Effector CD8-positive, alpha-beta T cell (primary cell): ENCODE results near the gene ADARB2.
"Not testable (repeated sequence)": the region's sequence is repeated elsewhere in the genome, so short reads cannot be mapped to it uniquely, and the experiment has no call there.

Experiments
- DNase-seq: peaks from one replicate; lab custom pipeline; 2025; lab: John Stamatoyannopoulos, UW

Gene ADARB2

DNA sequence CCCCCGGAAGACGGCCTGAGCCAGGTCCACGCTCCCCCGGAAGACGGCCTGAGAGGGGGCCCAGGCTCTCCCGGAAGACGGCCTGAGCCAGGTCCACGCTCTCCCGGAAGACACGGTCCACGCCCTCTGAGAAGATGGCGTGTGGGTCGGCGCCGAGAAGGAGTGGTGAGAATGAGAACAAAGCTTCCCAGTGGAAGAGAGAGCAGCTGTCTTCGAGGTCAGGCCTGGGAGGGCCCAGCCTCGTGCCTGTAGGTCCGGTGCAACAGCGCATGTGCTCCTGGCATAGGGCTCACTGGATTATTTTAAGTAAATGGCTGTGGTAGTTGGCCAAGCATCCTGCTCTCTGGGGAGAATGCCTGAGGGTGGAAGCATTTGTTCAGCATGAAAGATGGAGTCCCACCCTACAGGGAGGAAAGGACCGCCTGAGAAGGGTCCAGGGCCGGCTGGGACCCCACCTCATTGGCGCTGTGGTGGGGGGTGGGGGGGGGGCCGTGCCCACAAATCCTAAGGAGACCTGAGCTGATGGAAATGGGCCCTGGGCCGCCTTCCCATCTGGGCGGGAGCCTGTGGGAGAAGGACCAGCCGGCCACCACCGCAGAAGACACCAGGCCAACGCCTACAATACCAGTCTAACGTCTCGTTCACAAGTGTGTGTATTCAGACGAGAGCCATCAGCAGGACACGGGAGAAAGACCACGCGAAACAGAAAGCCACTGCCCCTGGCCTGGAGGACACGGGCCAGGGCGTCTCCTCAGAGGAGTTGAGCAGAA is 471.1 kb downstream of the ADARB2 start:
- no peak for DNase-seq

DNA sequence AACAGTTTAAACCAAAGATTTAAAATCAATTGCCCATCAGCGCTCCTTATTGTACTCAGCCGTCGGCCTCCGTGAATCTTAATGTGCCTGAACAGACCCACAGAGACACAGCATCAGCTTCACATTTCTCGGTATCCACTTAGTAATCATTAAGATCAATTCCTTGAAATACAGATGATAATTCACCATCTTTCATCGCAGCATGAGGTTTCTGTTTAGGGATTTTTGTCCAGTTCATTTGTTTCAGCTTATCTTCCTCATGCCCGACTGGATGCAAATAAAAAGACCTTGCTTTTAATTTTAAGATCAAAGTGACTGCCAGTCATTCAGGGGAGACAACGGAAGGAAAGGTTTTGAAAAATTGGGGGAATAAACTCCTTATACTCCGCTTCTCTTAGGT is 473.3 kb downstream of the ADARB2 start:
- no peak for DNase-seq

DNA sequence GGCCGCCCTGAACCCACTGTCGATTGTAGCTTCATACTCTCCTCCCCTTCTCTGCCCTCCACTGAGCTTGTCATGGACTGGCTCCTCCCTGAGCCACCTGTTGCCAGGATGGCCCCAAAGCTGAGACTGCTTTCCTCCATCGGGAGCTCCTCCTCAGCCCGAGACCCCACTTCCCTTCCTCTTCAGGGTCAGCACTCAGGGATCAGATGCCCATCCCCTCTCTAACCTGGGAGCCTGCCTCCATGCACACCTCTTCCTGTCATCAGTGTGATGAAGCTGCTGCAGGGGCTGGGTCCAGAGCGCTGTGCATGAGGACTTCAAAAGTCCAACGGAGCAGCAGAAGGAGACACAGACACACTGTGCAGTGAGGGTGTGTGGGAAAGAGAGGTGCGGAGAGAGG is 480.1 kb downstream of the ADARB2 start:
- DNase-seq = no peak

DNA sequence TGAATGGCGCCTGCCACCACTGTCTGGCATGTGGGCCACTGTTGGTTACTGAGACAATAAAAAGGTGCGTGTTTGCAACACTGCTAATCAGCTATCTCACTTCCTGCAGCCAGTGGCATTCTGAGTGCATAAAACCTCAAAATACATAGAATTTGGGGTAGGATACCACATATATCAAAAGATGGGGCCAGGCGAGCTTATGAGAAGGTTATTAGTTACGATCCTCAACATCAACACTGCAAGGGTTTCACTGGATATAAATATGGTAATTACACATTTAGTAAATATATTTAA is 480.9 kb downstream of the ADARB2 start:
- no peak for DNase-seq

DNA sequence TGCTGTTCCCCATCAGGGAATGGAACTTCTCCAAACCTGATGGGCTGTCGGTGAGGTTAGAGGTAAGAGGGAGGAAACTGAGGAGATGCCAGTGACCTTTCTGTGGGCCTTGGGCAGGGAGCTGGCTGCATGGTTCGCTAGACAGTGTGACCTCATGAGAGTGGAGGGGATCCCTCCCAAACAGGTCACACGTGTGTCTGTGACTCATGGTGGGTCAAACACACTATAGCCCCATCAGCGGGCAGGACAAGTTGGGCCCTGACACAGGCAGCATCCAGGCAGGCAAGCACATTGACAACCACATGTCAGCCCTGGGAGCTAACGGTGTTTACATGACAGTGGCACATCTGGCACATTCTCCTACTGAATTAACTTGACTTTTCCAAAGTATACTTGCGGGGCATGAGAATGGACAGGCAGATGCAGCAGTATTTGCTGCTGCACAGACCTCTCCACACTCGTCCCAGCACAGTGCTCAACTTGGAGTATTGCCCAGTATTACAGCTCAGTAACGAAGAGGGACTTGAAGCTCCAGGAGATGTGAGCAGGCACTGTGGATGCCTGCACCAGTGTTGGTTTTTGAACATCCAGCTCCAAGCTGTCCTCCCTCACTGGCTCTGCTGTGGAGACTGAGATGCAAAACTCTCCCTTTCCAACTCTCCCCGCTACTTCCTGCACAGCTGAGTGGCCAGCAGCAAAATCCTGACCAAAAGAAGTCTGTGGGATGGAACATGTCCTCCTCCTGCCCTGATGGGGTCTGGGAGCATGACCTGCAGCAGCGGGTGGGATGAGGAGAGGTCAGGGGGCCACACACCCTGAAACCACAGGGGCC is 481.5 kb downstream of the ADARB2 start:
- no peak for DNase-seq

DNA sequence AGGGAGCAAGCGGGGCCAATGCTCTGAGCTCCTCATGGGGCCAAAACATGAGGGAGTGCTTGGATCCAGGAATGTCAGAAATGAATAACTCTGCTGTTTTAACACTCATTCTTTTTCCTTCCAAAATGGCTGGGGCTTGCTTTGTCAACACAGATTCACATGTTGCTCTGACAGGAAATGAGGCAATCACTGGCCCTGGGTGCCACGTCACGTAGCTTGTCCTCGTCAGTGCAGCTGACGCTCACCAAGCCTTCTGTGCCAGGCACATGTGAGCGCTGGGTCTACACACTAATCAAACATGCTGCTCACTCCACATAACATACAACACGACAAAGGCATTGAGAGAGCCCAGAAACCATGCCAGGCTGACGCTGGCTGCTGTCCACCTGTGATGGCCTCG is 482.2 kb downstream of the ADARB2 start:
- no peak for DNase-seq

DNA sequence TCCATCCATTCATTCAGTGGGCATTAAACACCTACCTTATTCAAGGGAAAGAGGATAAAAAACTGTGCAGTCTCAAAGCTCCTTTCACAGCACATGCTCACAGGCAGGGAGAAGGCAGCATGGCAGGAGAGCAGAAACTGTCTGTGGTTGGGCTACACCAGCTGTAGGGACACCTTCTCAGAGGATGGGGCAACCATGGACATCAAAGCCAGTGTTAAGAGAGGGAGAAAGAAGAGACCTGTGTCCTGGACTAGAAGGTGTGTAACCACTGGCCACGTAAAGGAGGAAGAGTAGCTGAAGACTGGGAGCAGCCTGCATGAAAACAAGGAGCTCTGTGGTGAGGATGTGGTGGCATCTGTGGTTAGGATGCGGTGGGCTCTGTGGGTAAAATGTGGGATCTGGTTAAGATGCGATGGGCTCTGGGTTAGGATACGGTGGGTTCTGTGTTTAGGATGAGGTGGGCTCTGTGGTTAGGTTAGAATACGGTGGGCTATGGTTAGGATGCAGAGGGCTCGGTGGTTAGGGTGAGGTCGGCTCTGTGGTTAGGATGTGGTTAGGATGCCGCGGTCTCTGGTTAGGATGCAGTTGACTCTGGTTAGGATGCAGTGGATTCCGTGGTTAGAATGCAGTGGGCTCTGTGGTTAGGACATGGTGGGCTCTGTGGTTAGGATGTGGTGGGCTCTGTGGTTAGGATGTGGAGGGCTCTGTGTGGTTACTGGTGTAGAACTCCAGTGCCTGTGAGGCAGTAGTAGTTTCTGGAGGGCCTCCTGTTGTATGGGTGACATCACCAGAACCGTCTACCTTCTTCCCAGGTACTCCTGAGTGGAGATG is 483.6 kb downstream of the ADARB2 start:
- no peak for DNase-seq

DNA sequence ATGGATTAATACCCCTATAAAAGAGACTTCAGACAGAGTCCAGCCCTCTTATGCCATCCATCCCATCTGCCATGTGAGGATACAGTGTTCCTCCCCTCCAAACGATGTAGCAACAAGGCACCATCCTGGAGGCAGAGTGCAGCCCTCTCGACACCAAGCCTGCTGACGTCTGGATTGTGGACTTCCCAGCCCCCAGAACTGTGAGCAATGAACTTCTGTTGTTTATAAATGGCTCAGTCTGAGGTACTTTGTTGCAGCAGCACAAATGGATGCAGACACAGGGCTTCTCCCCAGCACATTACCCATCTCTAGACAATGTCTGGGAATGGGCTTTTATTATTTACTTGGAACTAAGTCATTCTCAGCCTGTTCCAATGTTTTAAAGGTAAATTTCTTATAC is 485.6 kb downstream of the ADARB2 start:
- no peak for DNase-seq

DNA sequence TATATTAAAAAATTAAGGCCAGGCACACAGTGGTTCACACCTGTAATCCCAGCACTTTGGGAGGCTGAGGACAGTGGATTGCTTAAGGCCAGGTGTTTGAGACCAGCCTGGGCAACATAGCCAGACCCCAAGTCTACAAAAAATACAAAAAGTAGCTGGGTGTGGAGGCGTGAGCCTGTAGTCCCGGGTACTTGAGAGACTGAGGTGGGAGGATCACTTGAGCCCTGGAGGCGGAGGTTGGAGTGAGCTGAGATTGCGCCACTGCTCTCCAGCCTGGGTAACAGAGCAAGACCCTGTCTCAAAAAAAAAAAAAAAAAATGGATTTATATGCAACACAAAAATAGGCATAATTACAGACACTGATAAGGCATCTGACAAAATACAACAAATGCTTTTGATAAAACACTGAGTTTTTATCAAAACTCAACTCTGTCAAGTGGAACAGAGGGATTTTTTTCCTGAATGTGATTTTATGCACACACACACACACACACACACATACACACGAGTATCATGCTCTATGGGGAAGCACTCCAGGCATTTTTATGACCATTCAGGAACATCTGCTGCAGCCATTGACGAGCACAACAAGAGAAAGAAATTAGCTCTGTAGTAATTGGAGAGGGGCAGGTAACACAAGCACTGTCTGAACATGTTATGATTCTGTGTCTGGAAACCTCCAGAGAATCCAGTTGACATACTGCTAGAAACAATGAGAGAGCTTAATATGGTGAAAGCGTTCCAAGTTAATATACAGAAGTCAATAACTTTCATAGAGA is 488.0 kb downstream of the ADARB2 start:
- DNase-seq = no peak

DNA sequence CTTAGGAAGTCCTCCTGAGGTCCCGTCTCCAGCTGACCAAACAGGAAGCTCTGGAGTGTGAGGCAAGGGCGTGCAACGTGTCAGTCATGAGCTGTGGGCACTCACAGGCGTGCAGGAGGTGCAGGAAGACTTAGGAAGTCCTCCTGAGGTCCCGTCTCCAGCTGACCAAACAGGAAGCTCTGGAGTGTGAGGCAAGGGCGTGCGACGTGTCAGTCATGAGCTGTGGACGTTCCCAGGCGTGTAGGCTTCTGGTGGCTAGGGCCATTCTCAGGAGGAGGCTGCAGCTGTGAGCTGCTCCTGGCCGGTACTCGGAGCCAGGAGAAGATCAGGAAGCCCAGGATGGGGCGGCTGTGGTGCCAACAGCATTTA is 489.1 kb downstream of the ADARB2 start:
- not testable (repeated sequence) for DNase-seq

DNA sequence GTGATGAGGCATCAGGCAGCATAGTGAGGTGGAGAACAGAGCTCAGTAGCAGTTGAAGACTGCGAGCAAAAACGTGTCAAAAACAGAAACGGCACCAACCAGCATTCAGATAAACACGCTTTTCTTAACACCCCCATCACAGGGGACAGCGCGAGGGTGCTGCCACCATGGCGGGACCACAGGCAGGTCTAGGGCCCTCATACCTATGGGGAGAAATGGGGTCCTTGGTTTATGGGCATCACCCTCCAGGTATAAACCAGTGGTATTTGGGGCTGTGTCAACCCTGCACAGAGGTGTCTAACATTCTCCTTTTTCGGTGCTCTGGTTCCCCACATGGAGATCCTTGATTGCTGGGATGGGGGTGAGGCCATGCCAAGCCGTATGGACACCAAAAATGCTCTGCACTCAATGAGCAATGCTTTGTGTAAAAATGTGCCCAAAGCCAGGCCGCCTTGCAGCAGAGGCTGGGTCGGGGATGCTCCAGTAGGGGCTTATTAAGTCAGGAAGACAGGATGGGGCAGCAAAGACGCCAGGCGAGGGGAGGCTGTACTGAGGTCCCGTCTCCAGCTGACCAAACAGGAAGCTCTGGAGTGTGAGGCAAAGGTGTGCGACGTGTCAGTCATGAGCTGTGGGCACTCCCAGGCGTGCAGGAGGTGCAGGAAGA is 489.6 kb downstream of the ADARB2 start:
- no peak for DNase-seq

DNA sequence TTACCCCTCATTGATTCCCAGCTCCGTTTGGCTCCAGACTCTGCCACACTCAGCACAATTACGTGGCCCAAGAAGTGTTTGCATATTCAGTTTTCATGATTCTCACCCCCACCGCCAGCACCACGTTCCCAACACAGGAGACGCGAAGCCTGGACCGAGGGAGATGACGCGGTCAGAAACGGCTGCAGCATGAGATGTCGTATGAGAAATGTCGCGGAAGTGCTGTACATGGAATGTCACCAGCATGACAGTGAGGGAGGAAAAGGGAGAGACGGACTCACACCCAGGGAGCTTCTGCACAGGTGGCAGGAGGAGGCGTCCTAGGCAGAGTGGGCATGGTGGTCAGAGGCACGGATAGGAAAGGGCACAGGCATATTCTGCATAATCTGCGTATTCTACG is 492.8 kb downstream of the ADARB2 start:
- no peak for DNase-seq

DNA sequence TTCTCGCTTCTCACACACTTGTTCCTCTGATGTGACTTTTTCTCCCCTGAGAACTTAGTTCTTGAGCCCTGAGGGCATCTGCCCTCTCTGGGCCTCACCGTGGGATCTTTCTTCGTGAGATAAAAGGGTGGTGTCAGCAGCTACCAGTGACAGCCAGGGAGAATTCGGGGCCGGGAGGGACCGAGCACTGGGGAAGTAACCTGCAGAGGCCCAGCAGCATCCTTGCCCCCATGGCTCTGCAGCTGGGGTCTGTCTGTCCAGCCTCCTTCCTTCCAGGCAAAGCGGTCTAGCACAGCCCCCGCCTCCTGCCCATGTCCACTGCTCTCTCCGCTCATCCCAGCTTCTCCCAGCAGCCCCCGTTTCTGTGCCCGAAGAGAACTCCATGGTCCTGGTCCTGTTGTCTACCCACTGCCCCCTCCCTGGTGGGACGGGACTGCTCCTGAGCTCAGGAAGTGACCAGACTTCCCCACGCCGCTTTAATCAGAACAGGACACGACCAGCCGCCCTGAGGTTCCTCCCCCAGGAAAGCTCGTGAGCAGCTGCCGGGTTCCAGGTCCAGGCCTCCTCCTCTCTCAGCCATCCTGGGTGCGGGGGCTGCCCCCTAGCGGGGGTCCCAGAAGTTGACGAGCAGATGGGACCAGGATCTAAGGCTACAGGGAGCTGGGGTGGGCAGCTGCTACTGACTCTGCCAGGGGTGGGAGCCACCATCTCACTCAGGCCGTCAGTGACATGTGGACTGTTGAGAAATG is 493.7 kb downstream of the ADARB2 start:
- no peak for DNase-seq

DNA sequence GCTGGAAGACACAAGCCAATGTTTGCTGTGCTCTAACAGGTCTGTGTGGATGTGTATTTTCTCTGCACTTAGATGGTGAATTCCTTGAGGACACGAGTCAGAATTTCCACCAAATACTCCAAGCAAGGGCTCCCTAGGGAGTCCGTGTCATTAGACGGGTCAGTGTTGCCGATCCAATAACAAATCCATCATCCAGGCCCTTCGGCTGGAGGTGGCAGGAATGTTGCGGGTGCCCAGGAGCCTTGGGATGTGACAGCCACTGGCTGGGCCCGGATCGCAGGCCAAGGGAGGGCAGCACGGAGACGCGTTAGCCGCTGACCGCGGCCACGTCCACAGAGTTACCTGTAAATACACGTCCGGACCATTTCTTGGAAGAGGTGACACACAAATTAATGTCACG is 494.4 kb downstream of the ADARB2 start:
- DNase-seq = no peak

DNA sequence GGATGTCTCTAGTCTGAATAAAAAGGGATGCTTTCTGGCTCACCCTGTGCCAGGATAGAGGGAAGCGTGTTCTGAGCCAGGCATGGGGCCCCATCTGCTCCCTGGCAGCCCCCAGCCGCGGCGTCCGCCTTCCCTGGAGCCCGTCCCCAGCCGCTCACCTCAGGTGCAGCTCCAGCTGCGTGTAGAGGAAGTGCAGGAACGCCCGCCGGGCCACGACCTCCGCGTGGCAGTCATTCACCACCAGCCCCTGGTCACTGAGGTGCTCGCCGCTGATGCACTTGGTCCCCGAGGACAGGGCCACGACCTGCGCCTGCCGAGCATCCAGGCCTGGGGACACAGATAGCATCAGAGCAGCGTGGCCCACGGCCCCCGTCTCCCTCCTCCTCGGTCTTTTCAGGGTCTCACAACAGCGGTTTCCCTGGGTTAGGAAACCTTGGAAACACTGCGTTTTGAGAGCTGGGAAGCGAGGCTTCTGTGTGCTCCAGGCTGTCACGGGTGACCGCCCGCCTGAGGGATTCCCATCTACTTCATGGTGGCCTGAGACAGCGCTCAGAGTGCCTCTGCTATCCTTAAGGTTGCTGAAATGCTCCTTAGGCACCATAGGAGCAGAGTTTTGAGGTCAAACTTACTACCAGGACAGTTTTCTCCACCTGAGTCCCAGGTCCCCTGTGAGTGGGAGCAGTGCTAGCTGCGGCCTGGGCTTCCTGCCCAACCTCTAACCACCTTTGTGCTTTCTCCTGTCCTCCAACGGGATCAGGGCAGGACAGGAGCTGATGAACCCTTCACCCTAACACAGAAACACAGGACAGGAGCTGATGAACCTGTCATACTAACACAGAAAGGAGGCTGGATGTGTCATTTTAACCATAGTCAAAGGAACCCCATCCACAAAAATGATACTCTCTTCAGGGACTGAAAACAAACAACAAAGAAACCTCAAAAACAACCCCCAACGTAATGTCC is 495.1 kb downstream of the ADARB2 start:
- no peak for DNase-seq

DNA sequence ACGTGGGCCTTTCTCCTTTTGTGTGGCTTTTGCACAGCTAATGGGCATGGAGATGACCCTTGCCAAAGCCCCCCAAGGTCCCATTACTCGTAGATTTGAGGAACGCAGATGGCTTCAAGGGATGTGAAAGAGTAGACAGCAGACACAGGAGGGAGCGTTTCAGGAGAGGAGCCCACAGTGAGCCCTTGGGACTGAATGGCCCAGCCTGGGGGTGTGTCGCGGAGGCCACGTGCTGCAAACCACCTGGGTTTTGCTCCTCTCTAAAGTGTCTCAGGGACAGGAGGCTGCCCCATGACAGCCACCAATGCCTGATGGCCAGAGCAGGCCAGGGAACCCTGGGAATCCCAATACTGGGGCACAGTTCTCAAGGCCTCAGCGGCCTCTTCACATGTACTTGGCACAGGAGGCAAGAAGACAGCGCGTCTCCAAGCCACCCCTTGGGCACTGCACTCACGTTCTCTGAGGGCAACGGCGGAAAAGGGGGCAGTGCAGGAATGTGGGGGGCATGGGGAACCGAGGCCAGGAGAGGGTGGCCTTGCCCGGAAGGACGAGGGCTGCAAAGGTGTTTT is 495.9 kb downstream of the ADARB2 start:
- no peak for DNase-seq

DNA sequence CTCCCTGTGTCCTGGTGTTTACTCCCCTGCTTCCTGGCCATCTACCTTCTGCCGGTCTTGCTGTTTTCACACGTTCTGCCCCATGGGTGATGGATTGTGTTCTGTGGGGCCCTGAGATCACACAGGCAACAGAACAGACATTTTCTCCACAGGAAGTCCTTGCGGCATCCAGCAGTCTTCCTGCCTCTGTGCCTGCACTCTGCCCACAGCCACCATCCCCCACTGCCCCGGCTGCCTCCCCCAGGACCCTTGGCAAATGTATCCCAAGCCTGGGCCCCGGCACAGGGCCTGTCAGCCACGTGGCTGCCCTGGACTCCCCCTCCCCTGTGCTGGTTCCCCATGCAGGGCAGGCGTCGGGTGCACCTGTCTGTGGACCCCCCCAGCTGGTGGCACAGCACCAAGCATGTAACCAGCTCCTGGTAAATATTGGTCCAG is 497.0 kb downstream of the ADARB2 start:
- no peak for DNase-seq

DNA sequence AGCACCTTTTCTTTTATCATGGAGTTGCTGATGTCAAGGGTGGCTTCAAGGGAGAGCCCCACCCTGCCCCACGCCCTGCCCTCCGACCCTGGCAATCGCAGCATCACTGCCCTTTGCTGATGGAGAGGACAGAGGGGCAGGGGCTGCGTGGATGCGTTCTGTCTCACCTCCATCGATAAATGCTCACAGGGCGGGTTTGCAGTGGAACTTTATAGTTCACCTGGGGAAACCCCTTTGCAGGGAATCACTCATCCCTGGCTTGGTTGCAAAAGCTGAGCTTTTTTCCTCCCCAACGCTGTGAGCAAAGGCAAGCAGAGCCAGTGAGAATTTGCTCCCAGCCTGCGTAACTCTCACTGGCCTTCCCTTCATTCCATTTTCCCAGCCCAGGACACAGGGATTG is 504.3 kb downstream of the ADARB2 start:
- DNase-seq = no peak
